ENCODE measurements around the gene MUSTN1. TPM values are rescaled to one million over a fixed set of nuclear protein-coding genes. Genes with fewer than 3 reads are reported as not detected.

Gene MUSTN1
- total and polyA plus RNA-seq, 2 of the 13 experiments (the other 11 are each of a cell fraction or from before 2014, with no cell fraction given) = 0.84 to 1.4 TPM

DNA sequence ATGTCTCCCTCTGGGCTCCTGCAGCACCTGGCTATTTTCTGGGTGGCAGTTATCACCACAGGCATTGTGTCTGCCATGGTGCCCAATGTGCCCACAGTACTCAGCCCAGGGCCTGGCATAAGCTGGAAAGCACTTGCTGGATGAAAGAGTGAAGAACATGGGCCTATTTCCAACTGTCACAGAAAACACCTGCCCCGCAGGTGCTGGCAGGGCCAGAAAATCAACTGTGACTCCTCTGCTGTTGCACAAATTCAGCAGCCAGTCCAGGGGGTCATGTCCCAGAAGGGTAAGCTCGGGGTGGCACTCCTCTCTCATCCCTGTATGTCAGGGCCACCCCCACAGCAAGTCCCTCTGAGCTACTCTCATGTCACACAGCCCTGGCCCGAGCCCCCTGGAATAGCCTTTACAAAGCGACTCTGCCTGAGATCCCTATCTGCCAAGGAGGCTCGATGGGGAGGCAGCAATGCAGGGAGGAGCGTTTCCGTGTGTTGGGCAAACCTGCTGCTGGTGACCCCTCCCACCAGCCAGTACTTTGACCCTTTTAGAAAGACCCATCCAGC, 23.3 kb downstream of the MUSTN1 start (continued):
- TF ChIP-seq ZNF557 (CRISPR knock-in tag; IDR thresholded peaks at IDR 0.05) = 0 out of 2 replicates have a peak, but pooled peaks have one; percentile 79
- peak; percentile 34; the same call in 1 of the 2 replicates for TF ChIP-seq ELF1 (CRISPR knock-in tag; IDR thresholded peaks at IDR 0.05)
- TF ChIP-seq, protein P1, sequence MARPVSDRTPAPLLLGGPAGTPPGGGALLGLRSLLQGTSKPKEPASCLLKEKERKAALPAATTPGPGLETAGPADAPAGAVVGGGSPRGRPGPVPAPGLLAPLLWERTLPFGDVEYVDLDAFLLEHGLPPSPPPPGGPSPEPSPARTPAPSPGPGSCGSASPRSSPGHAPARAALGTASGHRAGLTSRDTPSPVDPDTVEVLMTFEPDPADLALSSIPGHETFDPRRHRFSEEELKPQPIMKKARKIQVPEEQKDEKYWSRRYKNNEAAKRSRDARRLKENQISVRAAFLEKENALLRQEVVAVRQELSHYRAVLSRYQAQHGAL (CRISPR knock-in tag; IDR thresholded peaks at IDR 0.05; ENCODE audit: not compliant biosample characterization) = no peak
- no peak for TF ChIP-seq CREB1 (IDR thresholded peaks at IDR 0.05)
- TF ChIP-seq CREB1 (CRISPR knock-in tag; IDR thresholded peaks at IDR 0.05) = no peak

DNA sequence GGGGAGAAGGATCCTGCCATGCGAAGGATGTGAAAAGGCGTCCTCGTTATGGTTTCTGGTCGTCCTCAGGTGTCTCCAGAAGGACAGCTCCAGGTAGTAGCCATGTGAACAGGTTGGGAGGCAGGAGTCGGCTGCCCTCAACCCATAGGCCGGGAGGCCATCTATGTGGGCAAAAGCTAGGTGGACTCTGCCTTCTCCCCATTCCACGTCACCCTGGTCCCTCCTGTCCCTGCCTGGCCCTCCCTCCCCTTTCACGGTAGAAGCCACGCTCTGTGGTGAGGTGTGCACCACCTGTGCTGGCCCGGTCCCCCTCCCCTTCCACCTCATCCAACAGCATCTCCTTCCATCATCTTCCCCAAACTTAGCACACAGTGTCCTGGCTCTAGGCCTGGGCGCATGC, 23.9 kb downstream of the MUSTN1 start:
- ATAC-seq (peak; percentile 8), FAIRE-seq (no peak), DNase-seq (ENCODE audit: low spot score) (no peak)
- no peak overlapping the region for H3K9ac ChIP-seq (ENCODE audit: insufficient read depth, low read depth, low read length)
- H3K4me1 ChIP-seq (ENCODE audit: insufficient read depth, low read length) = peaks cover 61% of the 10 kb centered on the region
- TF ChIP-seq, protein P2, sequence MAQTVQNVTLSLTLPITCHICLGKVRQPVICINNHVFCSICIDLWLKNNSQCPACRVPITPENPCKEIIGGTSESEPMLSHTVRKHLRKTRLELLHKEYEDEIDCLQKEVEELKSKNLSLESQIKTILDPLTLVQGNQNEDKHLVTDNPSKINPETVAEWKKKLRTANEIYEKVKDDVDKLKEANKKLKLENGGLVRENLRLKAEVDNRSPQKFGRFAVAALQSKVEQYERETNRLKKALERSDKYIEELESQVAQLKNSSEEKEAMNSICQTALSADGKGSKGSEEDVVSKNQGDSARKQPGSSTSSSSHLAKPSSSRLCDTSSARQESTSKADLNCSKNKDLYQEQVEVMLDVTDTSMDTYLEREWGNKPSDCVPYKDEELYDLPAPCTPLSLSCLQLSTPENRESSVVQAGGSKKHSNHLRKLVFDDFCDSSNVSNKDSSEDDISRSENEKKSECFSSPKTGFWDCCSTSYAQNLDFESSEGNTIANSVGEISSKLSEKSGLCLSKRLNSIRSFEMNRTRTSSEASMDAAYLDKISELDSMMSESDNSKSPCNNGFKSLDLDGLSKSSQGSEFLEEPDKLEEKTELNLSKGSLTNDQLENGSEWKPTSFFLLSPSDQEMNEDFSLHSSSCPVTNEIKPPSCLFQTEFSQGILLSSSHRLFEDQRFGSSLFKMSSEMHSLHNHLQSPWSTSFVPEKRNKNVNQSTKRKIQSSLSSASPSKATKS (CRISPR knock-in tag; IDR thresholded peaks at IDR 0.05) = no peak
- 0 out of 2 replicates have a peak, but pooled peaks have one; percentile 16 for TF ChIP-seq ZBTB7A (CRISPR knock-in tag; IDR thresholded peaks at IDR 0.05)
- TF ChIP-seq, protein P3, sequence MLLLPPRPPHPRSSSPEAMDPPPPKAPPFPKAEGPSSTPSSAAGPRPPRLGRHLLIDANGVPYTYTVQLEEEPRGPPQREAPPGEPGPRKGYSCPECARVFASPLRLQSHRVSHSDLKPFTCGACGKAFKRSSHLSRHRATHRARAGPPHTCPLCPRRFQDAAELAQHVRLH (CRISPR knock-in tag; IDR thresholded peaks at IDR 0.05; ENCODE audit: borderline replicate concordance, low read depth) = 0 out of 2 replicates have a peak, but pooled peaks have one; percentile 3
- ChIA-PET CTCF (ENCODE audit: low intra/inter-chr PET ratio, low total read pairs) (no interaction called here), POLR2A (interaction anchor here (1.2 to 4.4 kb wide), 9 partner anchors 12 to 106 kb away, joined by 3 to 18 read pairs (median 7); partner anchors contain the start of genes GLT8D1, ITIH3, NEK4 and SPCS1)
- peak overlapping the region; percentile 51; the same call in 1 of the 2 replicates for H3K4me2 ChIP-seq (ENCODE audit: low read depth, low read length)
- H3K27ac ChIP-seq (ENCODE audit: extremely low read length, insufficient read depth, low read length) = no peak overlapping the region
- H3K79me2 ChIP-seq (ENCODE audit: insufficient read depth, low read length) = no peaks in the 10 kb centered on the region
- no peaks in the 10 kb centered on the region for H3K9me3 ChIP-seq (ENCODE audit: low read length)
- no TSS peak for BruUV-seq (replicated peaks)
- intact Hi-C loops (cut with micrococcal nuclease; ENCODE audit: unreplicated experiment) = no loop called here
- no peak overlapping the region for H3K4me3 ChIP-seq (replicated peaks in 1 of 3; ENCODE audit: insufficient read depth in 1 of 3, low read depth in 2 of 3, low read length in 3 of 3)
- no peaks in the 10 kb centered on the region for H3K27me3 ChIP-seq (ENCODE audit: control insufficient read depth in 1 of 2, insufficient read depth in 2 of 2, low read length in 2 of 2)
- H3K36me3 ChIP-seq (replicated peaks in 1 of 2; ENCODE audit: control insufficient read depth in 1 of 2, insufficient read depth in 2 of 2, low read length in 2 of 2) = peaks cover 3 to 4% of the 10 kb centered on the region in 2 experiments; a peak in 2 of 5 replicates
- H4K20me1 ChIP-seq (ENCODE audit: insufficient read depth, low read length) = no peaks in the 10 kb centered on the region
- in situ Hi-C loops (cut with HindIII; ENCODE audit: extremely low pct_ligation_motif_present, low pct_unique_long_range_greater_than_20kb) = no loop called here
- no peak overlapping the region for H2AFZ ChIP-seq (ENCODE audit: low read length)
- WGBS (ENCODE audit: low lambda C conversion rate) = 64% methylated on average over 11 of the region's 11 CpGs
